Pancreas (tissue), 10 donors: ENCODE measurements around the gene C19orf44. TPM values are rescaled to one million over a fixed set of nuclear protein-coding genes. Genes with fewer than 3 reads are reported as not detected.

Experiments
- ATAC-seq, 4 donors: fragments of 200-7000 bp; cut with Tn5 transposase; one replicate each; pipeline versions ENCODE4 v1.8.0 to v1.9.1; 2020; ENCODE audit warnings: mild to moderate bottlenecking in 4 of 4, moderate library complexity in 4 of 4
- DNase-seq, 6 donors: peaks; one replicate each; pipeline ENCODE4 v3.0.0-alpha.2; 2020
- FAIRE-seq: peaks from 2 replicates; lab custom pipeline; 2012; peaks lifted over from hg19 to GRCh38; lab: Jason Lieb, UNC
- H3K27ac ChIP-seq, 4 donors: fragments of 200-600 bp; sonication (generic); 1 replicate in 3 of 4; 2 replicates in 1 of 4; pipeline versions ENCODE4 v1.5.0 to v1.8.0; 2020
- H3K27me3 ChIP-seq, 4 donors: fragments of 200-600 bp; one replicate each; pipeline ENCODE4 v1.8.0; 2021
- H3K36me3 ChIP-seq, 3 donors: fragments of 200-600 bp; sonication (generic) in 1 of 3; one replicate each; pipeline versions ENCODE4 v1.5.0 to v1.8.0; 2020 to 2021
- H3K4me1 ChIP-seq, 3 donors: fragments of 200-600 bp; one replicate each; pipeline ENCODE4 v1.8.0; 2021
- H3K4me3 ChIP-seq, 4 donors: fragments of 200-600 bp; sonication (generic) in 2 of 4; one replicate each; pipeline versions ENCODE4 v1.5.0 to v1.8.0; 2020 to 2021
- H3K9me3 ChIP-seq, 4 donors: fragments of 200-600 bp; one replicate each; pipeline ENCODE4 v1.8.0; 2021
- WGBS, 2 donors: extraction: QIAGEN DNeasy Blood & Tissue Kit; methylation state at CpG; one replicate each; pipeline ENCODE4 v1.1.7; 2013; 5-methylcytosine and 5-hydroxymethylcytosine counted together
- intact Hi-C, 3 donors: fragments of 100-400 bp; cut with DNase I; formaldehyde crosslinking; loops; one replicate each; pipeline versions ENCODE4 v1.11.1 to v1.14.2; 2022
- polyA plus RNA-seq, 2 donors: library from polyadenylated mRNA; stranded (reverse); fragments of 200-250 nt; gene quantifications; one replicate each; pipeline ENCODE4 v1.2.3, GENCODE V29; 2013
- total RNA-seq, 6 donors: library from RNA; stranded (reverse); fragmentation: NEBNext Ultra II Directional in 4 of 6; extraction: Animal tissue kit (Norgen Biotek cat#: 25700) in 4 of 6; gene quantifications; one replicate each; pipeline versions ENCODE4 v1.2.1 to v1.2.4, GENCODE V29; 2021 to 2023
- TF ChIP-seq, protein P1 (sequence below), 4 donors: fragments of 200-600 bp; sonication (generic) in 3 of 4; IDR thresholded peaks; one replicate each; pipeline versions ENCODE4 v1.5.0 to v1.8.0; 2021; ENCODE audit warnings: antibody characterized with exemption in 4 of 4
- donor health status: healthy with polysubstance abuse.
- donor health status: DM: no; HTN: no; CAD: no; lungs with moderate emphysema.
- donor health status: DM: no; HTN: no; CAD: no.
- donor health status: control.
- donor health status: control.
- donor health status: Bipolar disorder and iron deficiency.
- donor health status: DM: yes; HTN: yes; CAD: no.
- donor health status: DM: no; HTN: no; CAD: no.
- donor health status: DM: no; HTN: no; CAD: no.
- donor health status: DM: yes; HTN: yes; CAD: no.

C19orf44 gene
- total and polyA plus RNA-seq, 8 donors, result 1.9 to 7.4 (median 3.6) TPM

DNA sequence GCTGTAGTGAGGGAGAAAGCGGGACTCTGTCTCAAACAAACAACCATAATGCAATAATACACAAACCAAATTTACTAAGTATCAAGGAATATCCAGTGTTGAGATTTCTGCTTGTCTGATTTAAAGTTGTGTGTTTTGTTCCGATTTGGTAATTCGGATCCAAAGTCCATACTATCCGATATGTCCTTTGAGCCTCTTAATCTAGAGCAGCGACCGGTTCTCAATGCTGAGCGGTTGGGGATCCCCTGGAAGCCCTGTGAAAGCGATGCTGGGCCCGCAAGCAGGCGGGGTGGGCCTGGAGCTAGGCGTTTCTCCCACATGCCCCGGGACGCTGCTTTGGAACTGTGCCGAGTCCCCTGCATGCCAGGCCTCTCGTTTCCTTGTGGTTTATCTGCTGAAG, 20.2 kb downstream of the C19orf44 start:
- H3K36me3 ChIP-seq, result peaks cover 0 to 51% (median 28%) of the 10 kb centered on the region in 3 donors

DNA sequence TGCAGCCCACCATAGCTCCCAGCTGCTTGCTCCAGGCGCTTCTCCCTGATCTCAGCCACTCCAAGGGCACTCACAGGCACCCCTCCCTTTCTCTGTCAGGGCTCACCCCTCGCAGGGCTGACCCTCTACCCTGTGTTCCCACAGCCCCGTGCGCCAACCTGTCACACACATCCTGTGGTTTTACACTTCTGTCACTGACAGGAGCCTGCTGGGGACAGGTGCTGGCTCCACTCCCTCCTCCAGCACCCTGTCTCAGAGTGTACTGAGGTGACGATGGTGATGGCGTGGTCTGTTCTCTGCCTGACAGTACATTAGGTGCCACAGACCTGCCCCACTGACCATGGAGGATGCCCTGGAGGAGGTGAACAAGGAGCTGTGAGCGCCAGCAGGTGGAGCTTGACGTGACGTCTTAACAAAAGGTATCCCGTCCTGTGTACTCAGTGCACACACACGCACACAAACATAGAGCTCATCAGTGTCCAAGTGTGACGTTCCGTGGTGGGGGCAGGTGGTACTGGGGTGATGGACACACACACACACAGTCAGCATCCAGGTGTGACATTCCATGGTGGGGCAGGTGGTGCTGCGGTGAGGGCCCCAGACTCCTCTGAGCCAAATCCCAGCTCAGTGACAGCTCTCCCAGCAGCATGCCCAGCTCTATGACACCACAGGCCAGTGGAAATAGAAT, 20.9 kb downstream of the C19orf44 start:
- peaks cover 0 to 58% (median 31%) of the 10 kb centered on the region in 3 donors for H3K36me3 ChIP-seq
- WGBS, 2 donors, result 79 to 84% methylated on average over 14 of the region's 14 CpGs
- H3K27ac ChIP-seq, result no peak overlapping the region
- ATAC-seq, result peak in 1 of 4 donors; percentile 4
- no peaks in the 10 kb centered on the region for H3K4me1 ChIP-seq
- intact Hi-C loops, result no loop called here
- H3K9me3 ChIP-seq, result no peaks in the 10 kb centered on the region
- H3K4me3 ChIP-seq, result no peak overlapping the region
- H3K27me3 ChIP-seq, result no peaks in the 10 kb centered on the region
- TF ChIP-seq, protein P1, sequence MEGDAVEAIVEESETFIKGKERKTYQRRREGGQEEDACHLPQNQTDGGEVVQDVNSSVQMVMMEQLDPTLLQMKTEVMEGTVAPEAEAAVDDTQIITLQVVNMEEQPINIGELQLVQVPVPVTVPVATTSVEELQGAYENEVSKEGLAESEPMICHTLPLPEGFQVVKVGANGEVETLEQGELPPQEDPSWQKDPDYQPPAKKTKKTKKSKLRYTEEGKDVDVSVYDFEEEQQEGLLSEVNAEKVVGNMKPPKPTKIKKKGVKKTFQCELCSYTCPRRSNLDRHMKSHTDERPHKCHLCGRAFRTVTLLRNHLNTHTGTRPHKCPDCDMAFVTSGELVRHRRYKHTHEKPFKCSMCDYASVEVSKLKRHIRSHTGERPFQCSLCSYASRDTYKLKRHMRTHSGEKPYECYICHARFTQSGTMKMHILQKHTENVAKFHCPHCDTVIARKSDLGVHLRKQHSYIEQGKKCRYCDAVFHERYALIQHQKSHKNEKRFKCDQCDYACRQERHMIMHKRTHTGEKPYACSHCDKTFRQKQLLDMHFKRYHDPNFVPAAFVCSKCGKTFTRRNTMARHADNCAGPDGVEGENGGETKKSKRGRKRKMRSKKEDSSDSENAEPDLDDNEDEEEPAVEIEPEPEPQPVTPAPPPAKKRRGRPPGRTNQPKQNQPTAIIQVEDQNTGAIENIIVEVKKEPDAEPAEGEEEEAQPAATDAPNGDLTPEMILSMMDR (IDR thresholded peaks at IDR 0.05), result no peak
- no peak for FAIRE-seq
- no peak for DNase-seq

More for the DNA sequence above, 20.2 kb downstream of the C19orf44 start:
- no peaks in the 10 kb centered on the region for H3K27me3 ChIP-seq
- ATAC-seq (peak in 1 of 4 donors; percentile 4), FAIRE-seq (no peak), DNase-seq (no peak)
- no peak overlapping the region for H3K4me3 ChIP-seq
- no peaks in the 10 kb centered on the region for H3K4me1 ChIP-seq
- 83 to 87% methylated on average over 15 of the region's 15 CpGs for WGBS, 2 donors
- intact Hi-C loops, result no loop called here
- H3K9me3 ChIP-seq, result no peaks in the 10 kb centered on the region
- TF ChIP-seq, protein P1 (IDR thresholded peaks at IDR 0.05), result no peak
- H3K27ac ChIP-seq, result no peak overlapping the region

DNA sequence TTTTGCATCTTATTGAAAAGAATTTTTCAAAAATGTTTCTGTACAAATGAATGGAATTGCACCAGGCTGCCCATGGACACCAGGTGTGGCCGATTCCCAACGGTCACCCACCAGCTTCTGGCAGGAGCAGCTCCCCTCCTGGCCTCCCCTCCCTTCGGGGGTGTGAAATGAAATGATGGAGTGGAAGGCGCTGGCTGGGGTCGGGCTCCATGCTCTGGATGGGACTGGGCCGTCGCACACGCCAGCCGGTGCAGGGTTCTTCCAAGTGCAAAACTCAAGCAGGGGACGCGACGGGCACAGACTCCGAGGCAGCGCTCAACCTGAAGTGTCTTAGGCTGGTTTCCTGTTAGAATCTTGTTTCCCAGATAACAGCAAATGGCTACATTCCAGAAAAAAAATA, 21.9 kb downstream of the C19orf44 start:
- intact Hi-C loops, result no loop called here
- WGBS, 2 donors, result 89 to 90% methylated on average over 14 of the region's 14 CpGs
- TF ChIP-seq, protein P1 (IDR thresholded peaks at IDR 0.05), result no peak
- no peak for ATAC-seq
- H3K4me1 ChIP-seq, result no peaks in the 10 kb centered on the region
- no peak for DNase-seq
- H3K4me3 ChIP-seq, result no peak overlapping the region
- H3K9me3 ChIP-seq, result no peaks in the 10 kb centered on the region
- H3K36me3 ChIP-seq, result peaks cover 2 to 57% (median 37%) of the 10 kb centered on the region in 3 donors
- H3K27me3 ChIP-seq, result no peaks in the 10 kb centered on the region
- no peak for FAIRE-seq
- no peak overlapping the region for H3K27ac ChIP-seq

DNA sequence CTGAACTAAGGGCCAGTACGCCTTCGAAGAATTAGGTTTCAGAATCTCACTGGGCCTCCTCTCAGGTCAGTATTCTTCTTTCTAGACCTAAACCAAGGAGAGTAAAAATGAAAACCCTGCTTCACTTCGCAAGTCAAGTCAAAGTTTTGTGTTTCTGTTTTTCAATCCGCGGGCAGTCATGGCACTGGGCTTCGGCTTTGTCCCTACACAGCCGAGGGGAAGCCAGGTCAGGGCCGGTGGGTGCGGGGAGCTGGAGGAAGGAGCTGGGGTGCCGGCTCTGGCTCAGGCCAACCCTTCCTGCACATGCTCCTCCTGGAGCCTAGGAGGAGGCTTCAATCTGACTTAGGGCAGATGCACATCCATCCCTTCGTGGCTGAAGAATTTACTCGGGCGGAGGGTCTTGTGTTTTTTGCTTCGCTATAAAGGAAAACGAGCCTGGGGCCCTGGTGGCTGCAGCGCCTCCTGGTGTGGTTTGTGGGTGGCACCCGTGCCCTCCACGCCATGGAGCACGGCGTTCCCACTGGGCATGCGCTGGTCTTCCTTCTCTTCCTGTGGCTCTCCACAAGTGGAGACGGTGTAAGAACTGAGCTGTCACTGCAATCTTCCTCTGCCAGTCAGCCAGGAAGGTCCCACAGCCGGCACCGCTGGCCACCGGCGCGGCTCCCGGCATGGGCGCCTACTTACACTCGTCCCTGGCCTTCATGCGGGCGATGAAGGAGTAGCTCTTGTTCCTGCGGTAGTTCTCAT, 22.5 kb downstream of the C19orf44 start:
- Histone ChIP-seq H3K4me1 (no peaks in the 10 kb centered on the region), H3K36me3 (peaks cover 5 to 62% (median 42%) of the 10 kb centered on the region in 3 donors), H3K27ac (no peak overlapping the region), H3K4me3 (no peak overlapping the region), H3K27me3 (no peaks in the 10 kb centered on the region), H3K9me3 (no peaks in the 10 kb centered on the region)
- ATAC-seq, result no peak
- no peak for DNase-seq
- no peak for FAIRE-seq
- TF ChIP-seq, protein P1 (IDR thresholded peaks at IDR 0.05), result no peak
- WGBS, 2 donors, result 90 to 91% methylated on average over 33 of the region's 33 CpGs
- intact Hi-C loops, result no loop called here
